Fibroblast of pulmonary artery (primary cell): ENCODE measurements around the gene TPCN2.
"Not testable (repeated sequence)": the region's sequence is repeated elsewhere in the genome, so short reads cannot be mapped to it uniquely, and the experiment has no call there.

Experiments used
- DNase-seq: peaks from one replicate; pipeline ENCODE4 v3.0.0-alpha.2; 2010; ENCODE audit warnings: low read depth
- H3K4me3 ChIP-seq: replicated peaks from 2 replicates; pipeline ENCODE4 v1.5.1; 2011; ENCODE audit warnings: low read depth, mild to moderate bottlenecking, control low read depth, low read length, moderate library complexity
- CTCF ChIP-seq: IDR thresholded peaks from 2 replicates; pipeline ENCODE4 v1.5.1; 2011; ENCODE audit warnings: mild to moderate bottlenecking, control low read depth, low read length, inconsistent platforms; ENCODE audit errors: missing control alignments

TPCN2 gene

GRCh38 chr11:69145050-69145380 is 96.3 kb downstream of the TPCN2 start:
- TF ChIP-seq CTCF, result no peak
- no peak for DNase-seq
- no peak overlapping the region for H3K4me3 ChIP-seq

GRCh38 chr11:69148377-69148762 is 99.6 kb downstream of the TPCN2 start:
- no peak for TF ChIP-seq CTCF
- no peak for DNase-seq
- H3K4me3 ChIP-seq, result no peak overlapping the region

- no peak overlapping the region for H3K4me3 ChIP-seq
- TF ChIP-seq CTCF, result no peak
- no peak for DNase-seq
These were observed 100.1 kb downstream of the TPCN2 start for GRCh38 chr11:69148806-69149205.

GRCh38 chr11:69149338-69150045 is 100.8 kb downstream of the TPCN2 start:
- not testable (repeated sequence) for DNase-seq, H3K4me3 ChIP-seq

- no peak for DNase-seq
- TF ChIP-seq CTCF, result no peak
- no peak overlapping the region for H3K4me3 ChIP-seq
These were observed 101.4 kb downstream of the TPCN2 start for GRCh38 chr11:69150175-69150574.

- H3K4me3 ChIP-seq, result no peak overlapping the region
- DNase-seq, result peak; percentile 49
- TF ChIP-seq CTCF, result no peak
These were observed 103.1 kb downstream of the TPCN2 start for GRCh38 chr11:69151836-69152235.

GRCh38 chr11:69152733-69153421 is 104.1 kb downstream of the TPCN2 start:
- no peak overlapping the region for H3K4me3 ChIP-seq
- no peak for DNase-seq
- no peak for TF ChIP-seq CTCF
